Hepatocyte (in vitro differentiated cells): Measurements from ENCODE around the gene KRTAP5-5. TPM values are rescaled to one million over a fixed set of nuclear protein-coding genes. Genes with fewer than 3 reads are reported as not detected.

Experiments
- DNase-seq: peaks from one replicate; pipeline ENCODE4 v3.0.0-alpha.2; 2016; ENCODE audit warnings: low spot score
- H2AFZ ChIP-seq: fragments of 200-600 bp; sonication (generic); 2 replicates; pipeline ENCODE4 v1.6.0; 2016; ENCODE audit warnings: antibody characterized with exemption, mild to moderate bottlenecking
- H3K27ac ChIP-seq: fragments of 200-600 bp; sonication (generic); 2 replicates; pipeline ENCODE4 v1.5.1; 2016; ENCODE audit warnings: mild to moderate bottlenecking
- H3K27me3 ChIP-seq: fragments of 200-600 bp; sonication (generic); 2 replicates; pipeline ENCODE4 v1.6.1; 2016
- H3K36me3 ChIP-seq: fragments of 200-600 bp; sonication (generic); replicated peaks from 2 replicates; pipeline ENCODE4 v1.5.1; 2016; ENCODE audit warnings: low read depth; ENCODE audit not compliant: insufficient read depth
- H3K4me1 ChIP-seq: fragments of 200-600 bp; sonication (generic); 2 replicates; pipeline ENCODE4 v1.5.1; 2016; ENCODE audit warnings: mild to moderate bottlenecking, moderate library complexity; ENCODE audit not compliant: insufficient read depth
- H3K4me2 ChIP-seq: fragments of 200-600 bp; sonication (generic); 2 replicates; pipeline ENCODE4 v1.6.0; 2016
- H3K4me3 ChIP-seq: fragments of 200-600 bp; sonication (generic); 2 replicates; pipeline ENCODE4 v1.5.1; 2016; ENCODE audit warnings: mild to moderate bottlenecking
- H3K79me2 ChIP-seq: fragments of 200-600 bp; sonication (generic); 2 replicates; pipeline ENCODE4 v1.6.0; 2017; ENCODE audit warnings: mild to moderate bottlenecking
- H3K9me2 ChIP-seq: fragments of 200-600 bp; sonication (generic); replicated peaks from 2 replicates; pipeline ENCODE4 v1.6.0; 2017; ENCODE audit warnings: mild to moderate bottlenecking; ENCODE audit not compliant: insufficient read depth
- H3K9me3 ChIP-seq: fragments of 200-600 bp; sonication (generic); 2 replicates; pipeline ENCODE4 v1.5.1; 2016; ENCODE audit warnings: low read depth, mild to moderate bottlenecking
- H4K20me1 ChIP-seq: fragments of 200-600 bp; sonication (generic); 2 replicates; pipeline ENCODE4 v1.6.0; 2016; ENCODE audit warnings: mild to moderate bottlenecking; ENCODE audit not compliant: insufficient read depth, poor library complexity, severe bottlenecking
- CTCF ChIP-seq: fragments of 200-600 bp; sonication (generic); IDR thresholded peaks from 2 replicates; pipeline ENCODE4 v1.5.1; 2016; ENCODE audit warnings: antibody characterized with exemption, mild to moderate bottlenecking; ENCODE audit not compliant: poor library complexity
- EZH2 ChIP-seq: fragments of 200-600 bp; sonication (generic); IDR thresholded peaks from 2 replicates; pipeline ENCODE4 v1.6.1; 2016; ENCODE audit warnings: antibody characterized with exemption, mild to moderate bottlenecking, borderline replicate concordance
- EZH2phosphoT487 ChIP-seq: fragments of 200-600 bp; sonication (generic); IDR thresholded peaks from one replicate; pipeline ENCODE4 v1.6.1; 2018; ENCODE audit warnings: antibody characterized with exemption, mild to moderate bottlenecking, low read depth, moderate library complexity; ENCODE audit not compliant: unreplicated experiment, severe bottlenecking
- WGBS: methylation state at CpG from one replicate; pipeline ENCODE4 v1.1.6; 2016; ENCODE audit warnings: low lambda C conversion rate; ENCODE audit errors: missing lambda C conversion rate; 5-methylcytosine and 5-hydroxymethylcytosine counted together
- polyA plus RNA-seq: library from polyadenylated mRNA; unstranded; fragments of >200 nt; fragmentation: Nextera tagmentation; extraction: Ambion mirVana; gene quantifications from 2 replicates; pipeline ENCODE4 v1.2.1, GENCODE V29; 2016
- total RNA-seq: library from RNA; depleted of rRNA; stranded (reverse); fragments of >200 nt; gene quantifications from 2 replicates; pipeline ENCODE4 v1.2.3, GENCODE V29; 2014

KRTAP5-5 gene
- total and polyA plus RNA-seq, 2 experiments from 2014 or later, result 0.54 TPM; not detected in 1

GRCh38 chr11:1638344-1638743 is 8.8 kb downstream of the KRTAP5-5 start:
- Histone ChIP-seq H3K36me3 (no peaks in the 10 kb centered on the region), H3K4me1 (no peaks in the 10 kb centered on the region), H4K20me1 (no peaks in the 10 kb centered on the region), H3K9me2 (no peaks in the 10 kb centered on the region), H3K9me3 (no peaks in the 10 kb centered on the region), H3K27ac (no peak overlapping the region), H3K79me2 (no peaks in the 10 kb centered on the region), H3K4me3 (no peak overlapping the region), H3K4me2 (no peak overlapping the region), H2AFZ (no peak overlapping the region), H3K27me3 (peaks cover 5% of the 10 kb centered on the region)
- DNase-seq, result no peak
- 89% methylated on average over 8 of the region's 8 CpGs for WGBS
- TF ChIP-seq EZH2phosphoT487, result no peak
- TF ChIP-seq EZH2, result no peak
- no peak for TF ChIP-seq CTCF

GRCh38 chr11:1639102-1639620 is 9.6 kb downstream of the KRTAP5-5 start:
- TF ChIP-seq EZH2, result no peak
- no peak for TF ChIP-seq CTCF
- no peak for TF ChIP-seq EZH2phosphoT487
- no peaks in the 10 kb centered on the region for H3K36me3 ChIP-seq
- no peak overlapping the region for H3K4me3 ChIP-seq
- no peak overlapping the region for H3K4me2 ChIP-seq
- H3K9me3 ChIP-seq, result no peaks in the 10 kb centered on the region
- DNase-seq, result no peak
- H2AFZ ChIP-seq, result no peak overlapping the region
- H4K20me1 ChIP-seq, result no peaks in the 10 kb centered on the region
- no peak overlapping the region for H3K27ac ChIP-seq
- H3K27me3 ChIP-seq, result peaks cover 5% of the 10 kb centered on the region
- no peaks in the 10 kb centered on the region for H3K79me2 ChIP-seq
- no peaks in the 10 kb centered on the region for H3K9me2 ChIP-seq
- no peaks in the 10 kb centered on the region for H3K4me1 ChIP-seq
- WGBS, result 82% methylated on average over 18 of the region's 18 CpGs

GRCh38 chr11:1639666-1640065 is 10.1 kb downstream of the KRTAP5-5 start:
- 75% methylated on average over 15 of the region's 15 CpGs for WGBS
- Histone ChIP-seq H4K20me1 (no peaks in the 10 kb centered on the region), H3K4me2 (no peak overlapping the region), H3K9me2 (no peaks in the 10 kb centered on the region), H3K36me3 (no peaks in the 10 kb centered on the region), H3K4me3 (no peak overlapping the region), H3K27ac (no peak overlapping the region), H3K27me3 (peaks cover 5% of the 10 kb centered on the region), H3K4me1 (no peaks in the 10 kb centered on the region), H3K79me2 (no peaks in the 10 kb centered on the region), H2AFZ (no peak overlapping the region), H3K9me3 (no peaks in the 10 kb centered on the region)
- TF ChIP-seq EZH2 (no peak), EZH2phosphoT487 (no peak), CTCF (no peak)
- DNase-seq, result no peak
